Amniotic stem cell (primary cell): ENCODE data around the gene PBXIP1.

Experiments
- DNase-seq: peaks from one replicate; lab custom pipeline; 2025; lab: John Stamatoyannopoulos, UW

PBXIP1 gene

GRCh38 chr1:154972213-154972516 is 16.3 kb upstream of the PBXIP1 start:
- no peak for DNase-seq

- no peak for DNase-seq
Measured at GRCh38 chr1:154971341-154971998, 15.6 kb upstream of the PBXIP1 start.

- peak; percentile 88 for DNase-seq
Measured at GRCh38 chr1:154970631-154971340, 14.9 kb upstream of the PBXIP1 start, which contains the start of gene SHC1. TSS of gene SHC1 (minus strand) at chr1:154970747. CDS start at chr1:154970526, 221 bp downstream.

GRCh38 chr1:154969860-154970452 is 14.1 kb upstream of the PBXIP1 start:
- no peak for DNase-seq

GRCh38 chr1:154969246-154969645 is 13.3 kb upstream of the PBXIP1 start:
- no peak for DNase-seq

GRCh38 chr1:154968731-154969130 is 12.8 kb upstream of the PBXIP1 start:
- no peak for DNase-seq

- DNase-seq: no peak
Measured at GRCh38 chr1:154967331-154967950, 11.5 kb upstream of the PBXIP1 start.

GRCh38 chr1:154966111-154966510 is 10.2 kb upstream of the PBXIP1 start:
- DNase-seq: no peak

- DNase-seq: no peak
Measured at GRCh38 chr1:154964359-154964758, 8.5 kb upstream of the PBXIP1 start.

- no peak for DNase-seq
Measured at GRCh38 chr1:154963643-154964042, 7.7 kb upstream of the PBXIP1 start.

- no peak for DNase-seq
Measured at GRCh38 chr1:154962795-154963330, 7.0 kb upstream of the PBXIP1 start.

- DNase-seq: no peak
Measured at GRCh38 chr1:154962156-154962749, 6.4 kb upstream of the PBXIP1 start.

- DNase-seq: no peak
Measured at GRCh38 chr1:154961207-154962155, 5.6 kb upstream of the PBXIP1 start, which contains the start of gene PYGO2. TSS of gene PYGO2 (minus strand) at chr1:154961782. CDS start at chr1:154961576, 206 bp downstream.

- DNase-seq: no peak
Measured at GRCh38 chr1:154960446-154961136, 4.7 kb upstream of the PBXIP1 start.

- no peak for DNase-seq
Measured at GRCh38 chr1:154959426-154959780, 3.5 kb upstream of the PBXIP1 start.

- DNase-seq: no peak
Measured at GRCh38 chr1:154958681-154959425, 3.0 kb upstream of the PBXIP1 start.

GRCh38 chr1:154958036-154958435 is 2.1 kb upstream of the PBXIP1 start:
- DNase-seq: no peak

- DNase-seq: no peak
Measured at GRCh38 chr1:154957091-154957657, 1.3 kb upstream of the PBXIP1 start.

- DNase-seq: no peak
Measured at GRCh38 chr1:154956544-154956941, 644 bp upstream of the PBXIP1 start.
